ENCODE results near the gene CFAP161. TPM values are rescaled to one million over a fixed set of nuclear protein-coding genes. Genes with fewer than 3 reads are reported as not detected.

Gene CFAP161
- total RNA-seq, 1 donor: 0.86 TPM

DNA sequence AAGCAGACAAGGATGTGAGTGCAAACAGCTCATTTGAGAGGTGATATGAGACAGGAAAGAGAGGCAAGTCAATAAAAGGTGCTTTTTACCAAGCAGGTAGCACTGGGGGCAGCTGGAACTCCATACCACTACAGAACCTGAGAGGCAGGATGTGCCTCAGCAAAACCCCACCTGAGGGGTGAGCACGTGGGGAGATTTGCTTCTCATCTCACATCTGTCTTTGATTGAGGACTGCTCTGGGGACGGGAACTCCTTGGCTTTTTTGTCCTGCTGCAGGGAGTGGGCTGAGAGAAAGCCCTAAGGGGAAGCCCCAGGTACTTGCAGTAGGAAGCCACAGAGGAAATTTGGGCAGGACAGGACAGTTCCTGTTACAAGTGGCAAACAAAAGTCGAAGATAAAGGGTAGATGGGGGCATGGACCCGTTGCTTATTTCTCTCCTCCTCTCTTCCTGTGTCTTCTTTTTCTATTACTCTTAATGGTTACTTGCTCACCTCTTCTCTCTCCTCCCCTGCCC, 27.1 kb downstream of the CFAP161 start:
- DNase-seq (ENCODE audit: low read depth): no peak
- H3K4me3 ChIP-seq (ENCODE audit: low read depth, low read length): no peak overlapping the region
- TF ChIP-seq, protein P1, sequence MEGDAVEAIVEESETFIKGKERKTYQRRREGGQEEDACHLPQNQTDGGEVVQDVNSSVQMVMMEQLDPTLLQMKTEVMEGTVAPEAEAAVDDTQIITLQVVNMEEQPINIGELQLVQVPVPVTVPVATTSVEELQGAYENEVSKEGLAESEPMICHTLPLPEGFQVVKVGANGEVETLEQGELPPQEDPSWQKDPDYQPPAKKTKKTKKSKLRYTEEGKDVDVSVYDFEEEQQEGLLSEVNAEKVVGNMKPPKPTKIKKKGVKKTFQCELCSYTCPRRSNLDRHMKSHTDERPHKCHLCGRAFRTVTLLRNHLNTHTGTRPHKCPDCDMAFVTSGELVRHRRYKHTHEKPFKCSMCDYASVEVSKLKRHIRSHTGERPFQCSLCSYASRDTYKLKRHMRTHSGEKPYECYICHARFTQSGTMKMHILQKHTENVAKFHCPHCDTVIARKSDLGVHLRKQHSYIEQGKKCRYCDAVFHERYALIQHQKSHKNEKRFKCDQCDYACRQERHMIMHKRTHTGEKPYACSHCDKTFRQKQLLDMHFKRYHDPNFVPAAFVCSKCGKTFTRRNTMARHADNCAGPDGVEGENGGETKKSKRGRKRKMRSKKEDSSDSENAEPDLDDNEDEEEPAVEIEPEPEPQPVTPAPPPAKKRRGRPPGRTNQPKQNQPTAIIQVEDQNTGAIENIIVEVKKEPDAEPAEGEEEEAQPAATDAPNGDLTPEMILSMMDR (IDR thresholded peaks at IDR 0.05; ENCODE audit: insufficient read depth, low read depth, low read length): no peak

DNA sequence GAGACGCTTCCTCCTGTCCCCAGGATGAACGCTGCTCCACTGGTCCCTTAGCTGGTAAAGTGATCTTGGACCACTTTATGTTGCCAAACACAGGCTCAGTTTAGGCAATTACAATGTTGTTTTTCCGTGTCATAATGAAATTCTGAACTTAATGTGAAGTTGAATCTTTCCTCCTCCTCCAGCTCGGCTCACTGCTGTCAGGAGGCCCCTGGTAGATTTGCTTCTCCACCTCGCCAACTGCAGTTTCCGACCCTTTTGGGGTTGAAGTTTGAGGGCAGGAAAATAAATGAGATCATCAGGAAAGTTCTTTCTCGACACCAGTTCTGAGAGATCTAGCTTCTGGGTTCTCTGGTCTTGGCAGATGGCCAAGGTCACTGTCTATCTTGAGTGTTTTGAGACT, 27.8 kb downstream of the CFAP161 start:
- no peak overlapping the region for H3K4me3 ChIP-seq (ENCODE audit: low read depth, low read length)
- TF ChIP-seq, protein P1 (IDR thresholded peaks at IDR 0.05; ENCODE audit: insufficient read depth, low read depth, low read length): no peak
- DNase-seq (ENCODE audit: low read depth): no peak

DNA sequence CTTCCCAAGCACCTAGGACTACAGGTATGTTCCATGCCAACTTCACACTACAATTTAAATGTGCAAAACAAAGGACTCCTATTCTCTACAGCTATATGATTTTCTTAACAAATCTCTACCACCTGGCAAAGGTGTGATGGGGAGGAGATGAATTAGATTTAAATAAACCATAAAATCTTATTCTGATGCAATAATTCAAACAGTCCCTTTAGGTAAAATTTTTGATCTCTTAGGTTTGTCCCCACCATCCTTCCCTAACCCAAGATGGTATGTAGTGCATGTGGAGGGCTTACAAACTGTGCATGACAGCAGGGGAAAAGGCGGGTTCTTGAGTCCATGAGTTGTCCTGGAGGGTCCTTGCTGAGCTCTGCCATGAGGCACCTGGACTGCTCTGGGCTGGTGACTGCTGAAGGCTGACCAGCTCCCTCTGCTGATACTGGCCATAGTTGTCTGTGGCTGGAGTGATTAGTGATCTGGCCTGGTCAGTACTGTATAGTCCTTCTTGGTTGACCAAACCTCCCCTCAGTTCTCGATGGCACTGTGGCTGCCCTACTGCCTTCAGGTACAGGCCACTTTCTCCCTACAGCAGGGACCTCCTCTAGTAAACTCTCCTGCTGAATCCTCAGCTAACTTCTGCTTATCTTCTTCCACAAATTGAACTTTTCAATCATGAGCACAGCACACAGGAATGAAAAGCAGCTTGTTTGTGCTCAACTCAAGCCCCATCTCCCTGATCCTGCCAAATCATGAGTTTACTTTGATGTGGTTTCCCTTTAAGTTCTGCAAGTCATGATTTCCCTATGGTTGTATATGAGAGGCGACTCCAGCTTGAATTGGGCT, 30.1 kb downstream of the CFAP161 start:
- TF ChIP-seq, protein P1 (IDR thresholded peaks at IDR 0.05; ENCODE audit: insufficient read depth, low read depth, low read length): peak; percentile 15
- no peak overlapping the region for H3K4me3 ChIP-seq (ENCODE audit: low read depth, low read length)
- DNase-seq (ENCODE audit: low read depth): peak; percentile 71

DNA sequence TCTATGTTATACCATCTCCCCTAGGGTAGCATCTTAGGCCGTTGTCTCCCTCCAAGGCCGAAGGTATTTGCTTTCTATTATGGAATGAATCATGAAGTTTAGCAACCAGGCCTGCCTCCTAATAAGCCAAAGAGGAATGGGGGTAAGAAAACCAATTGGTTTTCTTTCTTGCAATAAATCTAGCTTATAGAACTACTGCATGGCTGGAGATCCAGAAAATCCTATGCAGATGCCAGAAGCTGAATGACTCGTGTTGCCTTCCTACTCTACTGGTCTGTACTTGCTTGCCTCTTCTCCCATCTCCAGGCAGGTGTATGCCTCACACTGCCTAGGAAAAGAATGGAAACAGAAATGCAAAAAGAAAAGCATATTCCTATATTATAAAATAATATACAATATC, 31.5 kb downstream of the CFAP161 start:
- TF ChIP-seq, protein P1 (IDR thresholded peaks at IDR 0.05; ENCODE audit: insufficient read depth, low read depth, low read length): no peak
- DNase-seq (ENCODE audit: low read depth): no peak
- H3K4me3 ChIP-seq (ENCODE audit: low read depth, low read length): no peak overlapping the region

DNA sequence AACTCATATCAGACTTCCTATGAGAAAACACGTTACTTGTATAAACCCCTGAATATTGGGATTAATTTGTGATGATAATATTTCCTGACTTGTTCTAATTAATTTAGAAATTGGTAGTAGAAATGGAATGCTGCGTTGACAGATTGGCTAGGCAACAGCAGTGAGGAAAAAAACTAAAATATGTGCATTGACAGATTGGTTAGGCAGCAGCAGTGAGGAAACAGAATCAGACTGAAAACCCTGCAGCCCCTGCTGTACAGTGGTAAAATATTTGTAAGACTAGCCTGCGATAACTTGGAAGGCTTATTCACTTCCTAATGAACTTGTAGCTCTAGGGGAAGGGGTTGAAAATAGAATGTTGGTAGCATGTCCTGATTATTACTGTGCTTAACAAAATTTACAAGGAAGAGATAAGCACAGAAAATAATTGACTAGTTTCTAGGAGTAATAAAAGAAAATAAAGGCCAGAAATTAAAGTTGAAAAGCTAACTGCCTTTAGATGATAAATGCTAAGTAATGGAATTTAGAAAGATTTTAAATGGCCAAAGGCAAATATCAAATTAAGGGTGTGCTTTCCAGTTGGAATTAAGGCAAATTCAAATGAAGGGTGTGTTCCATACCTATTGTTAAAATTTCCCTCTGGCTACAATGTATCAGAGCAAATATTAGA, 32.7 kb downstream of the CFAP161 start:
- no peak overlapping the region for H3K4me3 ChIP-seq (ENCODE audit: low read depth, low read length)
- TF ChIP-seq, protein P1 (IDR thresholded peaks at IDR 0.05; ENCODE audit: insufficient read depth, low read depth, low read length): no peak
- no peak for DNase-seq (ENCODE audit: low read depth)

DNA sequence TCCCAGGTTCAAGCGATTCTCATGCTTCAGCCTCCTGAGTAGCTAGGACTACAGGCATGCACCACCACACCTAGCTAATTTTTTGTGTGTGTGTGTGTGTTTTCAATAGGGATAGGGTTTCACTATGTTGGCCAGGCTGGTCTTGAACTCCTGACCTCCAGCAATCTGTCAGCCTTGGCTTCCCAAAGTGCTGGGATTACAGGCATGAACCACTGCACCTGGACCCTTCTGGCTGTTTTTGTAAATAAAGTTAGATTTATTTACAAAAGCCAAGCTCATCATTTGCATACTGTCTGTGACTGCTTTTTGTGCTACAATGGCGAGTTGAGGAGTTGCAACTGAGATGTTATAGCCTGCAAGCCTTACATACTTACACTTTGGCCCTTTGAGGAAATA, 34.1 kb downstream of the CFAP161 start:
- H3K4me3 ChIP-seq (ENCODE audit: low read depth, low read length): no peak overlapping the region
- DNase-seq (ENCODE audit: low read depth): no peak
- TF ChIP-seq, protein P1 (IDR thresholded peaks at IDR 0.05; ENCODE audit: insufficient read depth, low read depth, low read length): no peak

All from fibroblast of villous mesenchyme (primary cell).